Osteoblast (primary cell): ENCODE measurements around the gene ARMC7. TPM values are rescaled to one million over a fixed set of nuclear protein-coding genes. Genes with fewer than 3 reads are reported as not detected.

Experiments used
- DNase-seq: peaks from one replicate; pipeline ENCODE4 v3.0.0; 2011; ENCODE audit warnings: low spot score, mixed read lengths; ENCODE audit not compliant: insufficient read length; ENCODE audit errors: missing footprints
- H2AFZ ChIP-seq: 2 replicates; pipeline ENCODE4 v1.6.0; 2011; ENCODE audit warnings: mild to moderate bottlenecking, low read length
- H3K27ac ChIP-seq: 2 replicates; pipeline ENCODE4 v1.5.1; 2011; ENCODE audit warnings: mild to moderate bottlenecking, low read depth, low read length, moderate library complexity
- H3K27me3 ChIP-seq: 2 replicates; pipeline ENCODE4 v1.6.0; 2012; ENCODE audit warnings: mild to moderate bottlenecking, control low read depth, inconsistent platforms, low read length, moderate library complexity; ENCODE audit not compliant: insufficient read depth
- H3K36me3 ChIP-seq: 2 replicates; pipeline ENCODE4 v1.5.1; 2011; ENCODE audit warnings: mild to moderate bottlenecking, low read length, control low read depth, moderate library complexity; ENCODE audit not compliant: insufficient read depth
- H3K4me1 ChIP-seq: 2 replicates; pipeline ENCODE4 v1.5.1; 2011; ENCODE audit warnings: mild to moderate bottlenecking, low read length, control low read depth, moderate library complexity; ENCODE audit not compliant: insufficient read depth
- H3K4me2 ChIP-seq: 2 replicates; pipeline ENCODE4 v1.6.0; 2011; ENCODE audit warnings: mild to moderate bottlenecking, low read length; ENCODE audit not compliant: insufficient read depth
- H3K4me3 ChIP-seq: fragments of 200-600 bp; sonication (generic); 3 replicates; pipeline ENCODE4 v1.5.1; 2012; ENCODE audit warnings: mild to moderate bottlenecking, low read length, inconsistent platforms; ENCODE audit not compliant: insufficient read depth
- H3K79me2 ChIP-seq: 2 replicates; pipeline ENCODE4 v1.6.0; 2012; ENCODE audit warnings: mild to moderate bottlenecking, low read length, control low read depth, inconsistent platforms; ENCODE audit not compliant: insufficient read depth
- H3K9me3 ChIP-seq: 2 replicates; pipeline ENCODE4 v1.5.1; 2011; ENCODE audit warnings: low read depth, low read length, control low read depth
- H4K20me1 ChIP-seq: 2 replicates; pipeline ENCODE4 v1.6.0; 2012; ENCODE audit warnings: mild to moderate bottlenecking, low read length, control low read depth; ENCODE audit not compliant: insufficient read depth
- CTCF ChIP-seq: IDR thresholded peaks from 2 replicates; pipeline ENCODE4 v1.5.1; 2011; ENCODE audit warnings: mild to moderate bottlenecking, low read depth, low read length, moderate library complexity; ENCODE audit errors: extremely low read depth
- total RNA-seq: library from RNA; depleted of rRNA; stranded (reverse); fragments of >200 nt; gene quantifications from 2 replicates; pipeline ENCODE4 v1.2.3, GENCODE V29; 2012

ARMC7 gene
- total RNA-seq, 1 donor: 3.3 TPM

- H3K27me3 ChIP-seq: no peaks in the 10 kb centered on the region
- peak within 1 kb of the TSS; percentile 64 for H2AFZ ChIP-seq
- no peaks in the 10 kb centered on the region for H3K9me3 ChIP-seq
- H4K20me1 ChIP-seq: peaks cover 13% of the 10 kb centered on the region
- peak within 1 kb of the TSS; percentile 69 for H3K27ac ChIP-seq
- H3K36me3 ChIP-seq: no peaks in the 10 kb centered on the region
- peak within 1 kb of the TSS; percentile 88 for H3K4me2 ChIP-seq
- peaks cover 23% of the 10 kb centered on the region for H3K79me2 ChIP-seq
- DNase-seq: peak; percentile 94
- peak within 1 kb of the TSS; percentile 82 for H3K4me3 ChIP-seq
- TF ChIP-seq CTCF: no peak
- H3K4me1 ChIP-seq: peaks cover 34% of the 10 kb centered on the region
Measured at GRCh38 chr17:75087558-75088453, 22.0 kb upstream of the ARMC7 start, which contains the start of gene SLC16A5. SLC16A5 (plus strand) TSS chr17:75087954; CDS start chr17:75093637, 5,683 bp downstream.

DNA sequence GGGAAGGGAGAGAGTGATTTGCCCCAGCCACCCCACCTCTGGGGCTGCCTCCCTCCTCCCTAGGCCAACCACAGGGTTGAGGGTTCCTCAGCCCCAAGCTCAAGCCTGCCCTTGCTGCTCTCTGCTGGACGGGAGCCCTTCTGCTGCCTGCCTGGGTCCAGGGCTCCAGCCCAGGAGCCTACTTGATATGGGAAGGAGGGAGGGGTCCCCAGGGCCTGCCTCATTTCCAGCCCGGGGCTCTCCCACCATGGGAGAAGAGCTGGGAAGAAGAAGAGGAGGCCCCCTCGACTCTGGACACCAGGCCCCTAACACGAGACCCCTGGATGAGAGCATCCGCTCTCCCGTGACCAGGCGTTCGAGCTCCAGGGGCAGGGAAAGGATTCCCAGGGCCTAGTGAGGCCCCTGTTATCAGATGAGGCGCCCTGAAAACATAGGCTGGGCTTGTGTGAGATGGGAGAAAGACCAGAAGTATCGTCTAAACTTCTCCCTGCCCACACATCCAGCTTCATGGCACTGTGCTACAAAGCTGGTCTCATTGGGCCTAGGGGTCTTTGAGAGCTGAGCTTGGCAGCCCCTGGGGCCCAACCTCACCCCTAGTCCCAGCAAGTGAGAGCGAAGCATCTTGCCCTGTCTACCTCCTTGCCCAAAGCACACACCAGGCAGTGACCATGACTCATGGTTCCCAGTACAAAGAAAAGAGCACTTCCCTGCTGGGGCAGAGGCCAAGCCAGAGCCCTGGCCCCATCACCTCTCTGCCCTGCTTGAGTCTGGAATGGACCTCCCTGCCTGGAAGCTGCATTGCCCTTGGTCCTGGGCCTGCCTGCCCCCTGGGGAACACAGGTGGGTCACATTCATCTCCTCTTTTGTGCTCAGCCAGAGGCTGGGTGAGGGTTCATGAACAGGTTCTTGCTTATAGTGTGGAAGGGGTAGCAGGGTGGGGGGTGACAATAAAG is 21.0 kb upstream of the ARMC7 start:
- Histone ChIP-seq H3K36me3 (no peaks in the 10 kb centered on the region), H3K27me3 (no peaks in the 10 kb centered on the region), H3K27ac (peak overlapping the region; percentile 69), H3K79me2 (peaks cover 29% of the 10 kb centered on the region), H3K4me1 (peaks cover 34% of the 10 kb centered on the region), H3K9me3 (no peaks in the 10 kb centered on the region), H4K20me1 (peaks cover 13% of the 10 kb centered on the region), H3K4me3 (peak overlapping the region; percentile 82), H2AFZ (peak overlapping the region; percentile 64), H3K4me2 (peak overlapping the region; percentile 88)
- peak; percentile 96 for DNase-seq
- no peak for TF ChIP-seq CTCF

GRCh38 chr17:75090871-75091854 is 18.6 kb upstream of the ARMC7 start:
- Histone ChIP-seq H3K4me2 (peak overlapping the region; percentile 36), H3K27ac (no peak overlapping the region), H3K4me3 (no peak overlapping the region), H3K36me3 (no peaks in the 10 kb centered on the region), H2AFZ (no peak overlapping the region), H3K4me1 (peaks cover 24% of the 10 kb centered on the region), H3K27me3 (no peaks in the 10 kb centered on the region), H4K20me1 (peaks cover 13% of the 10 kb centered on the region), H3K9me3 (no peaks in the 10 kb centered on the region), H3K79me2 (peaks cover 29% of the 10 kb centered on the region)
- TF ChIP-seq CTCF: no peak
- peak; percentile 83 for DNase-seq
